H1 (cell line): ENCODE data around the gene GGA2. TPM values are rescaled to one million over a fixed set of nuclear protein-coding genes. Genes with fewer than 3 reads are reported as not detected.

Experiments
- CTCF ChIA-PET: fragments of 300-600 bp; sonication (Branson Sonifier 250); formaldehyde crosslinking; loops from one replicate; lab custom pipeline; 2021; ENCODE audit not compliant: partially characterized antibody; lab: Charles Lee
- POLR2A ChIA-PET: fragments of 300-600 bp; sonication (Branson Sonifier 250); formaldehyde crosslinking; loops from one replicate; lab custom pipeline; 2021; ENCODE audit warnings: inconsistent platforms; ENCODE audit not compliant: partially characterized antibody; lab: Charles Lee
- DNase-seq, 2 experiments: peaks; one replicate each; pipeline versions ENCODE4 v3.0.0 to v3.0.0-alpha.2; 2010 to 2022; ENCODE audit warnings: low spot score in 2 of 2, low read depth in 1 of 2, mixed read lengths in 1 of 2
- FAIRE-seq: peaks from 2 replicates; lab custom pipeline; 2011; peaks lifted over from hg19 to GRCh38; lab: Jason Lieb, UNC
- H2AFZ ChIP-seq: 2 replicates; pipeline ENCODE4 v1.8.1; 2012; ENCODE audit warnings: low read length, inconsistent platforms
- H2AK5ac ChIP-seq: 2 replicates; pipeline ENCODE4 v1.6.1; 2013; ENCODE audit warnings: low read depth, low read length
- H2BK120ac ChIP-seq: replicated peaks from 2 replicates; pipeline ENCODE3; 2013; ENCODE audit warnings: low read depth, low read length, inconsistent platforms
- H2BK12ac ChIP-seq: 2 replicates; pipeline ENCODE4 v1.6.1; 2013; ENCODE audit warnings: low read depth, low read length
- H2BK15ac ChIP-seq: 2 replicates; pipeline ENCODE4 v1.6.1; 2013; ENCODE audit warnings: low read length
- H2BK20ac ChIP-seq: 2 replicates; pipeline ENCODE4 v1.6.1; 2013; ENCODE audit warnings: low read length
- H2BK5ac ChIP-seq: 2 replicates; pipeline ENCODE4 v1.6.1; 2013; ENCODE audit warnings: low read depth, low read length
- H3K14ac ChIP-seq: 2 replicates; pipeline ENCODE4 v1.6.1; 2013; ENCODE audit warnings: inconsistent platforms; ENCODE audit not compliant: insufficient read length
- H3K18ac ChIP-seq: 2 replicates; pipeline ENCODE4 v1.6.1; 2013; ENCODE audit warnings: low read length; ENCODE audit errors: extremely low read depth
- H3K23ac ChIP-seq: 2 replicates; pipeline ENCODE4 v1.6.1; 2013; ENCODE audit warnings: inconsistent platforms; ENCODE audit not compliant: insufficient read length
- H3K23me2 ChIP-seq: 2 replicates; pipeline ENCODE4 v1.6.1; 2013; ENCODE audit warnings: low read depth, low read length
- H3K27ac ChIP-seq: 2 replicates; pipeline ENCODE4 v1.6.1; 2011; ENCODE audit warnings: low read depth, low read length, inconsistent platforms
- H3K27me3 ChIP-seq, 4 experiments: replicated peaks in 1 of 4; 1 replicate in 1 of 4; 2 replicates in 3 of 4; pipeline versions ENCODE4 v1.6.1 to v1.8.1; 2011 to 2013; ENCODE audit warnings: low read length in 3 of 4, mild to moderate bottlenecking in 3 of 4, inconsistent platforms in 2 of 4, mixed read lengths in 2 of 4, moderate library complexity in 1 of 4; ENCODE audit not compliant: control insufficient read depth in 3 of 4, insufficient read depth in 3 of 4; ENCODE audit errors: extremely low read depth in 1 of 4
- H3K36me3 ChIP-seq, 4 experiments: 2 replicates each; pipeline versions ENCODE4 v1.6.1 to v1.8.1; 2011 to 2013; ENCODE audit warnings: mild to moderate bottlenecking in 4 of 4, low read length in 3 of 4, moderate library complexity in 2 of 4, control low read depth in 1 of 4, inconsistent platforms in 1 of 4; ENCODE audit not compliant: insufficient read depth in 4 of 4, control insufficient read depth in 2 of 4
- H3K4ac ChIP-seq: replicated peaks from 2 replicates; pipeline ENCODE3; 2013; ENCODE audit warnings: low read length, low read depth, mixed read lengths, inconsistent platforms; ENCODE audit not compliant: insufficient read length
- H3K4me1 ChIP-seq, 4 experiments: replicated peaks in 1 of 4; 1 replicate in 1 of 4; 2 replicates in 3 of 4; pipeline versions ENCODE4 v1.6.1 to v1.8.1; 2011 to 2013; ENCODE audit warnings: low read length in 3 of 4, inconsistent platforms in 2 of 4, mixed read lengths in 1 of 4; ENCODE audit not compliant: insufficient read depth in 4 of 4, control insufficient read depth in 3 of 4
- H3K4me2 ChIP-seq, 2 experiments: 2 replicates each; pipeline versions ENCODE4 v1.6.1 to v1.8.1; 2011 to 2013; ENCODE audit warnings: low read depth in 2 of 2, low read length in 2 of 2, control low read depth in 1 of 2, inconsistent platforms in 1 of 2, mild to moderate bottlenecking in 1 of 2; ENCODE audit not compliant: insufficient read depth in 1 of 2
- H3K4me3 ChIP-seq, 4 experiments: fragments of 200-600, 300-600 bp in 1 of 4; sonication (generic), shearing (Covaris generic), sonication (Bioruptor Twin) in 1 of 4; 2 replicates each; pipeline versions ENCODE4 v1.5.1 to v1.8.1; 2011 to 2016; ENCODE audit warnings: low read length in 4 of 4, low read depth in 3 of 4, control low read depth in 2 of 4, inconsistent platforms in 2 of 4, mild to moderate bottlenecking in 2 of 4, mixed read lengths in 1 of 4, moderate library complexity in 1 of 4; ENCODE audit not compliant: insufficient read depth in 2 of 4; ENCODE audit errors: extremely low read depth in 1 of 4
- H3K56ac ChIP-seq: replicated peaks from 2 replicates; pipeline ENCODE3; 2013; ENCODE audit warnings: low read depth, mild to moderate bottlenecking, mixed read lengths, low read length, inconsistent platforms; ENCODE audit not compliant: insufficient read length
- H3K79me1 ChIP-seq: 2 replicates; pipeline ENCODE4 v1.6.1; 2013; ENCODE audit warnings: low read depth, low read length, control low read depth
- H3K79me2 ChIP-seq, 2 experiments: 2 replicates each; pipeline versions ENCODE4 v1.6.1 to v1.8.1; 2012 to 2013; ENCODE audit warnings: low read length in 2 of 2, mild to moderate bottlenecking in 2 of 2, inconsistent platforms in 1 of 2; ENCODE audit not compliant: insufficient read depth in 2 of 2, control insufficient read depth in 1 of 2
- H3K9ac ChIP-seq, 4 experiments: replicated peaks in 1 of 4; 1 replicate in 1 of 4; 2 replicates in 3 of 4; pipeline versions ENCODE4 v1.6.1 to v1.8.1; 2011 to 2013; ENCODE audit warnings: low read depth in 3 of 4, low read length in 3 of 4, control low read depth in 2 of 4, mild to moderate bottlenecking in 2 of 4, moderate library complexity in 2 of 4, inconsistent platforms in 1 of 4; ENCODE audit errors: extremely low read depth in 1 of 4
- H3K9me3 ChIP-seq, 2 experiments: 2 replicates each; pipeline versions ENCODE4 v1.6.1 to v1.8.1; 2012 to 2013; ENCODE audit warnings: mild to moderate bottlenecking in 2 of 2, moderate library complexity in 2 of 2, control low read depth in 1 of 2, inconsistent platforms in 1 of 2, low read depth in 1 of 2, low read length in 1 of 2, mixed read lengths in 1 of 2; ENCODE audit not compliant: insufficient read depth in 2 of 2
- H4K20me1 ChIP-seq, 2 experiments: replicated peaks in 1 of 2; 2 replicates each; pipeline versions ENCODE3 to v1.8.1; 2011 to 2013; ENCODE audit warnings: inconsistent platforms in 2 of 2, low read length in 2 of 2, mild to moderate bottlenecking in 1 of 2; ENCODE audit not compliant: insufficient read depth in 2 of 2, control insufficient read depth in 1 of 2
- H4K5ac ChIP-seq: 2 replicates; pipeline ENCODE4 v1.6.1; 2013; ENCODE audit warnings: low read length, low read depth, mixed read lengths, inconsistent platforms; ENCODE audit not compliant: insufficient read length
- H4K8ac ChIP-seq: 2 replicates; pipeline ENCODE4 v1.8.0; 2013; ENCODE audit warnings: mild to moderate bottlenecking, moderate library complexity, low read length, inconsistent platforms; ENCODE audit not compliant: insufficient read depth; ENCODE audit errors: extremely low read depth
- H4K91ac ChIP-seq: replicated peaks from 2 replicates; pipeline ENCODE3; 2013; ENCODE audit warnings: low read length, mixed read lengths, inconsistent platforms; ENCODE audit not compliant: insufficient read length
- TEAD4 ChIP-seq: IDR thresholded peaks from 2 replicates; pipeline ENCODE4 v1.6.1; 2012; ENCODE audit warnings: low read depth, low read length, inconsistent platforms, mixed read lengths
- WGBS, 2 experiments: shearing (Covaris generic) in 1 of 2; methylation state at CpG; one replicate each; pipeline versions ENCODE4 v1.1.6 to v1.1.7; 2013 to 2015; ENCODE audit warnings: low lambda C conversion rate in 2 of 2, mixed read lengths in 2 of 2, inconsistent platforms in 1 of 2, low coverage in 1 of 2, missing lambda C conversion rate in 1 of 2; ENCODE audit not compliant: insufficient replicate concordance in 2 of 2, insufficient coverage in 1 of 2, insufficient read length in 1 of 2; ENCODE audit errors: extremely low coverage in 1 of 2, missing lambda C conversion rate in 1 of 2; 5-methylcytosine and 5-hydroxymethylcytosine counted together
- polyA plus RNA-seq, 7 experiments: library from polyadenylated mRNA; depleted of rRNA in 3 of 7; stranded (reverse) in 5 of 7; unstranded in 2 of 7; fragments of >200 nt in 5 of 7; fragments of 200-250 nt in 2 of 7; gene quantifications; 1 replicate in 5 of 7; 2 replicates in 1 of 7; 4 replicates in 1 of 7; pipeline versions ENCODE4 v1.2.1 to v1.2.3, GENCODE V29; 2011 to 2013; ENCODE audit warnings: missing spikeins in 2 of 7, mixed read lengths in 2 of 7
- total RNA-seq: library from RNA; stranded (reverse); fragmentation: NEBNext Ultra II Directional; extraction: Animal tissue kit (Norgen Biotek cat#: 25700); gene quantifications from 2 replicates; pipeline ENCODE4 v1.2.1, GENCODE V29; 2021

The GGA2 gene
- total and polyA plus RNA-seq, 2 of the 8 experiments (the other 6 are each of a cell fraction or from before 2014, with no cell fraction given), result 65.8 to 114 TPM

- Histone ChIP-seq H4K5ac (no peak overlapping the region), H3K18ac (no peak overlapping the region), H3K14ac (no peak overlapping the region), H3K36me3 (peaks cover 0 to 7% (median 2%) of the 10 kb centered on the region in 4 experiments; a peak in 4 of 8 replicates), H4K8ac (no peak overlapping the region), H3K79me1 (peaks cover 30% of the 10 kb centered on the region), H3K9me3 (no peaks in the 10 kb centered on the region), H2BK120ac (no peak overlapping the region), H3K27me3 (no peaks in the 10 kb centered on the region), H2AFZ (no peak overlapping the region), H3K23ac (no peak overlapping the region), H3K9ac (no peak overlapping the region), H4K91ac (no peak overlapping the region), H3K56ac (no peak overlapping the region), H2BK12ac (no peak overlapping the region), H3K27ac (no peak overlapping the region), H3K4me1 (peaks cover 0 to 14% (median 0%) of the 10 kb centered on the region in 4 experiments; a peak in 4 of 7 replicates), H4K20me1 (peaks cover 36 to 45% of the 10 kb centered on the region in 2 experiments), H2BK15ac (no peak overlapping the region), H3K23me2 (no peaks in the 10 kb centered on the region), H2BK5ac (no peak overlapping the region), H2BK20ac (no peak overlapping the region), H3K4me2 (no peak overlapping the region; a peak in 1 of 4 replicates), H3K4me3 (no peak overlapping the region), H2AK5ac (no peak overlapping the region), H3K79me2 (peaks cover 18 to 96% of the 10 kb centered on the region in 2 experiments), H3K4ac (no peak overlapping the region)
- FAIRE-seq (no peak), DNase-seq (no peak)
- ChIA-PET CTCF (interaction anchor here (0.9 to 2.1 kb wide), 3 partner anchors 36 to 96 kb away, joined by 3 to 7 read pairs (median 3); partner anchors contain the start of gene NDUFAB1), POLR2A (interaction anchor here (0.9 to 2.7 kb wide), 7 partner anchors 8 to 74 kb away, joined by 3 to 29 read pairs (median 4); partner anchors contain the start of genes EARS2, GGA2 and UBFD1)
- WGBS, 2 experiments, result 77% methylated on average over 4 of the region's 4 CpGs; no CpG with 5 or more reads in 1 of the 2 experiments
- TF ChIP-seq TEAD4, result no peak
Measured at GRCh38 chr16:23500862-23501225, 9.4 kb downstream of the GGA2 start.
